ENCODE results near the gene ACTL6B. TPM values are rescaled to one million over a fixed set of nuclear protein-coding genes. Genes with fewer than 3 reads are reported as not detected.

ACTL6B gene
- total RNA-seq, 3 donors from 2014 or later: not detected

DNA sequence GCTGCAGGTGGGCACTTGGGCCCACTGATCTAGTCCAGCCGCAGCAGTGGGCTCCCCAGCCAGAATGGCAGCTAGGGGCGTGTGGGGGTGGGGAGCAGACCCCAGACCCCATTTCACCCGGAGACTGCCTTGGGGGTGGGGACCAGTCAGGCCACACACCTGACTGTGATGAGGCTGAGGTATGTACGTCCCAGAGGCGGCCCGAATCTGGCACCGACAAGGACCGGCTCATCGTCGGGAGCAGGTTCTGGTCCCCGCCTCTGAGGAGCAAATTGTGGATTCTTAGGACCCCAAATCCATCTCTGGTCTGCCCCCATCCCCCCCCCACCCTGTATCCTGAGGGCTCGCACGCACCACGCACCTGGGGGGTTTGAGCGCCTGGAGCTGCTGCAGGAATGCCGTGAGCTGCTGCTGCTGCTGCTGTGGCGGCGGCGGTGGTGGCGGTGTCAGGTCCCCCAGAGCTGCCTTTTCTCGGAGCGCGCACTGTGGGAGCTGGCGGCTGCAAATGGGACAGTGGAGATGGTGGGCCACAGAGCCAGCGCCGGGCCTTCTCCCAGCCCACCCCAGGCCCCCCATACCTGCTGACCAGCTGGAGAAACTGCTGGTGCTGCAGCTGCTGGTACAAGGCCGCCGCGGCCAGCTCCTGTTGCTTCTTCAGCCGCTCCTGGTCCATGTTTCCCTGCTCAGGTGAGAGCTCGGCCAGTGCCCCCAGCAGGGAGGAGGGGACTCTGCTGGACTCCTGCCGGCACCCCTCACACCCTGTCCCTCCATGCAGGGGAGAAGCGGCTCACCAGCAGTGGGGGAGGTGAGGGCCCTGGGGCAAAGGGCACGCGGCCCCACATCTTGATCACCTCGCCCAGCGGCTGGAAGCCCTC is 27.6 kb upstream of the ACTL6B start:
- no peak overlapping the region for H3K27ac ChIP-seq
- intact Hi-C loops (cut with DNase I; ENCODE audit: low total_unique reads): loop anchor here (10.0 kb wide), 1 partner anchor 109 kb away; the partner anchor contains the start of gene SAP25
- no peaks in the 10 kb centered on the region for H3K4me1 ChIP-seq
- no peak overlapping the region for H3K4me3 ChIP-seq
- DNase-seq (ENCODE audit: low spot score in 2 of 2): no peak
- H3K9me3 ChIP-seq: no peaks in the 10 kb centered on the region
- H3K36me3 ChIP-seq: peaks cover 35% of the 10 kb centered on the region
- H3K27me3 ChIP-seq: no peaks in the 10 kb centered on the region
- no peak for TF ChIP-seq POLR2AphosphoS5 (IDR thresholded peaks at IDR 0.05)
- no peak for TF ChIP-seq POLR2A (IDR thresholded peaks at IDR 0.05)
- TF ChIP-seq, protein P1, sequence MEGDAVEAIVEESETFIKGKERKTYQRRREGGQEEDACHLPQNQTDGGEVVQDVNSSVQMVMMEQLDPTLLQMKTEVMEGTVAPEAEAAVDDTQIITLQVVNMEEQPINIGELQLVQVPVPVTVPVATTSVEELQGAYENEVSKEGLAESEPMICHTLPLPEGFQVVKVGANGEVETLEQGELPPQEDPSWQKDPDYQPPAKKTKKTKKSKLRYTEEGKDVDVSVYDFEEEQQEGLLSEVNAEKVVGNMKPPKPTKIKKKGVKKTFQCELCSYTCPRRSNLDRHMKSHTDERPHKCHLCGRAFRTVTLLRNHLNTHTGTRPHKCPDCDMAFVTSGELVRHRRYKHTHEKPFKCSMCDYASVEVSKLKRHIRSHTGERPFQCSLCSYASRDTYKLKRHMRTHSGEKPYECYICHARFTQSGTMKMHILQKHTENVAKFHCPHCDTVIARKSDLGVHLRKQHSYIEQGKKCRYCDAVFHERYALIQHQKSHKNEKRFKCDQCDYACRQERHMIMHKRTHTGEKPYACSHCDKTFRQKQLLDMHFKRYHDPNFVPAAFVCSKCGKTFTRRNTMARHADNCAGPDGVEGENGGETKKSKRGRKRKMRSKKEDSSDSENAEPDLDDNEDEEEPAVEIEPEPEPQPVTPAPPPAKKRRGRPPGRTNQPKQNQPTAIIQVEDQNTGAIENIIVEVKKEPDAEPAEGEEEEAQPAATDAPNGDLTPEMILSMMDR (IDR thresholded peaks at IDR 0.05): no peak

- no peak overlapping the region for H3K4me3 ChIP-seq
- H3K4me1 ChIP-seq: no peaks in the 10 kb centered on the region
- DNase-seq (ENCODE audit: low spot score in 2 of 2): no peak
- H3K9me3 ChIP-seq: no peaks in the 10 kb centered on the region
- peaks cover 35% of the 10 kb centered on the region for H3K36me3 ChIP-seq
- H3K27me3 ChIP-seq: no peaks in the 10 kb centered on the region
- peak overlapping the region in 1 of 2 donors; percentile 48 for H3K27ac ChIP-seq
- TF ChIP-seq POLR2AphosphoS5 (IDR thresholded peaks at IDR 0.05) (no peak), POLR2A (IDR thresholded peaks at IDR 0.05) (no peak)
- TF ChIP-seq, protein P1 (IDR thresholded peaks at IDR 0.05): no peak
- intact Hi-C loops (cut with DNase I; ENCODE audit: low total_unique reads): loop anchor here (10.0 kb wide), 1 partner anchor 108 kb away; the partner anchor contains the start of gene SAP25
These were observed 26.9 kb upstream of the ACTL6B start for GRCh38 chr7:100682991-100683658.

- H3K4me1 ChIP-seq: no peaks in the 10 kb centered on the region
- no peaks in the 10 kb centered on the region for H3K9me3 ChIP-seq
- peaks cover 35% of the 10 kb centered on the region for H3K36me3 ChIP-seq
- peak overlapping the region in 1 of 2 donors; percentile 48 for H3K27ac ChIP-seq
- no peaks in the 10 kb centered on the region for H3K27me3 ChIP-seq
- TF ChIP-seq POLR2A (IDR thresholded peaks at IDR 0.05) (no peak), POLR2AphosphoS5 (IDR thresholded peaks at IDR 0.05) (no peak)
- TF ChIP-seq, protein P1 (IDR thresholded peaks at IDR 0.05): no peak
- no peak for DNase-seq (ENCODE audit: low spot score in 2 of 2)
- intact Hi-C loops (cut with DNase I; ENCODE audit: low total_unique reads): loop anchor here (10.0 kb wide), 1 partner anchor 107 kb away; the partner anchor contains the start of gene SAP25
- H3K4me3 ChIP-seq: no peak overlapping the region
These were observed 26.0 kb upstream of the ACTL6B start for GRCh38 chr7:100682228-100682741.

GRCh38 chr7:100681491-100682227 is 25.4 kb upstream of the ACTL6B start:
- Histone ChIP-seq H3K4me1 (no peaks in the 10 kb centered on the region), H3K36me3 (peaks cover 29% of the 10 kb centered on the region), H3K27me3 (no peaks in the 10 kb centered on the region), H3K4me3 (no peak overlapping the region), H3K27ac (no peak overlapping the region), H3K9me3 (no peaks in the 10 kb centered on the region)
- intact Hi-C loops (cut with DNase I; ENCODE audit: low total_unique reads): loop anchor here (10.0 kb wide), 1 partner anchor 107 kb away; the partner anchor contains the start of gene SAP25
- DNase-seq (ENCODE audit: low spot score in 2 of 2): no peak
- no peak for TF ChIP-seq POLR2A (IDR thresholded peaks at IDR 0.05)
- TF ChIP-seq, protein P1 (IDR thresholded peaks at IDR 0.05): no peak
- TF ChIP-seq POLR2AphosphoS5 (IDR thresholded peaks at IDR 0.05): no peak

All from breast epithelium (tissue), 4 donors.